HUES6 (cell line): ENCODE results near the gene IMPA2.

Experiments
- H3K27ac ChIP-seq: 2 replicates; pipeline ENCODE4 v1.7.0; 2013; ENCODE audit warnings: low read depth, mild to moderate bottlenecking, low read length, inconsistent platforms
- H3K27me3 ChIP-seq: 2 replicates; pipeline ENCODE4 v1.6.1; 2013; ENCODE audit warnings: low read length; ENCODE audit not compliant: control insufficient read depth, insufficient read depth
- H3K36me3 ChIP-seq: 2 replicates; pipeline ENCODE4 v1.6.1; 2013; ENCODE audit warnings: low read length; ENCODE audit not compliant: control insufficient read depth, insufficient read depth
- H3K4me1 ChIP-seq: 2 replicates; pipeline ENCODE4 v1.6.1; 2013; ENCODE audit warnings: low read length; ENCODE audit not compliant: control insufficient read depth, insufficient read depth
- H3K4me3 ChIP-seq: 2 replicates; pipeline ENCODE4 v1.5.1; 2013; ENCODE audit warnings: low read depth, low read length
- H3K9ac ChIP-seq: one replicate; pipeline ENCODE4 v1.6.1; 2013; ENCODE audit warnings: mild to moderate bottlenecking, low read length
- H3K9me3 ChIP-seq: 2 replicates; pipeline ENCODE4 v1.6.1; 2013; ENCODE audit warnings: low read depth, low read length; ENCODE audit not compliant: control insufficient read depth, insufficient read depth

The IMPA2 gene

GRCh38 chr18:11991021-11991795 is 9.9 kb downstream of the IMPA2 start:
- H3K4me1 ChIP-seq, result peaks cover 56% of the 10 kb centered on the region
- H3K9ac ChIP-seq, result no peak overlapping the region
- no peak overlapping the region for H3K4me3 ChIP-seq
- no peaks in the 10 kb centered on the region; the same call in 1 of the 2 replicates for H3K36me3 ChIP-seq
- no peaks in the 10 kb centered on the region for H3K27me3 ChIP-seq
- H3K27ac ChIP-seq, result no peak overlapping the region
- no peaks in the 10 kb centered on the region for H3K9me3 ChIP-seq

GRCh38 chr18:11992096-11992790 is 10.9 kb downstream of the IMPA2 start:
- H3K4me1 ChIP-seq, result peaks cover 50% of the 10 kb centered on the region
- no peak overlapping the region for H3K4me3 ChIP-seq
- no peak overlapping the region for H3K9ac ChIP-seq
- H3K9me3 ChIP-seq, result no peaks in the 10 kb centered on the region
- no peaks in the 10 kb centered on the region for H3K27me3 ChIP-seq
- H3K27ac ChIP-seq, result no peak overlapping the region
- peaks cover 2% of the 10 kb centered on the region; the same call in 1 of the 2 replicates for H3K36me3 ChIP-seq

GRCh38 chr18:11993264-11993916 is 12.1 kb downstream of the IMPA2 start:
- Histone ChIP-seq H3K9ac (no peak overlapping the region), H3K27ac (no peak overlapping the region), H3K36me3 (0 out of 2 replicates have a peak, but pooled peaks cover 2% of the 10 kb centered on the region), H3K27me3 (no peaks in the 10 kb centered on the region), H3K4me3 (no peak overlapping the region), H3K9me3 (no peaks in the 10 kb centered on the region), H3K4me1 (peaks cover 48% of the 10 kb centered on the region)

GRCh38 chr18:11994336-11994702 is 13.0 kb downstream of the IMPA2 start:
- H3K27me3 ChIP-seq, result no peaks in the 10 kb centered on the region
- no peak overlapping the region for H3K27ac ChIP-seq
- H3K9ac ChIP-seq, result no peak overlapping the region

GRCh38 chr18:11994703-11995444 is 13.6 kb downstream of the IMPA2 start:
- peaks cover 12% of the 10 kb centered on the region for H3K36me3 ChIP-seq
- no peak overlapping the region for H3K27ac ChIP-seq
- peak overlapping the region; percentile 44; the same call in 1 of the 2 replicates for H3K4me3 ChIP-seq
- peak overlapping the region; percentile 15 for H3K9ac ChIP-seq
- no peaks in the 10 kb centered on the region for H3K27me3 ChIP-seq
- peaks cover 33% of the 10 kb centered on the region for H3K4me1 ChIP-seq
- H3K9me3 ChIP-seq, result no peaks in the 10 kb centered on the region

More at GRCh38 chr18:11994336-11994702, 13.0 kb downstream of the IMPA2 start:
- Histone ChIP-seq H3K36me3 (peaks cover 7% of the 10 kb centered on the region), H3K9me3 (no peaks in the 10 kb centered on the region), H3K4me1 (peaks cover 39% of the 10 kb centered on the region), H3K4me3 (peak overlapping the region; percentile 44; the same call in 1 of the 2 replicates)

GRCh38 chr18:11995445-11996189 is 14.3 kb downstream of the IMPA2 start:
- Histone ChIP-seq H3K9me3 (no peaks in the 10 kb centered on the region), H3K27ac (no peak overlapping the region), H3K4me3 (peak overlapping the region; percentile 44; the same call in 1 of the 2 replicates), H3K27me3 (no peaks in the 10 kb centered on the region), H3K4me1 (peaks cover 29% of the 10 kb centered on the region), H3K36me3 (peaks cover 13% of the 10 kb centered on the region), H3K9ac (peak overlapping the region; percentile 15)

- Histone ChIP-seq H3K9ac (no peak overlapping the region), H3K4me1 (peaks cover 23% of the 10 kb centered on the region), H3K27me3 (no peaks in the 10 kb centered on the region), H3K4me3 (no peak overlapping the region), H3K27ac (no peak overlapping the region), H3K9me3 (no peaks in the 10 kb centered on the region), H3K36me3 (peaks cover 16% of the 10 kb centered on the region)
Observed at GRCh38 chr18:11996190-11996754, 15.0 kb downstream of the IMPA2 start.

GRCh38 chr18:11996907-11997306 is 15.6 kb downstream of the IMPA2 start:
- Histone ChIP-seq H3K9me3 (no peaks in the 10 kb centered on the region), H3K9ac (no peak overlapping the region), H3K27ac (no peak overlapping the region), H3K4me3 (no peak overlapping the region), H3K36me3 (peaks cover 22% of the 10 kb centered on the region), H3K27me3 (no peaks in the 10 kb centered on the region), H3K4me1 (peaks cover 19% of the 10 kb centered on the region)

GRCh38 chr18:11997466-11997865 is 16.2 kb downstream of the IMPA2 start:
- Histone ChIP-seq H3K27ac (no peak overlapping the region), H3K9ac (no peak overlapping the region), H3K4me3 (no peak overlapping the region), H3K36me3 (peaks cover 22% of the 10 kb centered on the region), H3K4me1 (peaks cover 19% of the 10 kb centered on the region), H3K9me3 (no peaks in the 10 kb centered on the region), H3K27me3 (no peaks in the 10 kb centered on the region)

- no peak overlapping the region for H3K4me3 ChIP-seq
- H3K27me3 ChIP-seq, result no peaks in the 10 kb centered on the region
- H3K9me3 ChIP-seq, result no peaks in the 10 kb centered on the region
- H3K36me3 ChIP-seq, result peaks cover 22% of the 10 kb centered on the region
- H3K4me1 ChIP-seq, result peaks cover 19% of the 10 kb centered on the region
- no peak overlapping the region for H3K27ac ChIP-seq
- no peak overlapping the region for H3K9ac ChIP-seq
Observed at GRCh38 chr18:11998193-11998592, 16.9 kb downstream of the IMPA2 start.
